ENCODE results near the gene ZBTB45.
A peak's percentile ranks its signal among the peaks of the same experiment; 100 is the strongest.
"Not testable (repeated sequence)": the region's sequence is repeated elsewhere in the genome, so short reads cannot be mapped to it uniquely, and the experiment has no call there.

The ZBTB45 gene

DNA sequence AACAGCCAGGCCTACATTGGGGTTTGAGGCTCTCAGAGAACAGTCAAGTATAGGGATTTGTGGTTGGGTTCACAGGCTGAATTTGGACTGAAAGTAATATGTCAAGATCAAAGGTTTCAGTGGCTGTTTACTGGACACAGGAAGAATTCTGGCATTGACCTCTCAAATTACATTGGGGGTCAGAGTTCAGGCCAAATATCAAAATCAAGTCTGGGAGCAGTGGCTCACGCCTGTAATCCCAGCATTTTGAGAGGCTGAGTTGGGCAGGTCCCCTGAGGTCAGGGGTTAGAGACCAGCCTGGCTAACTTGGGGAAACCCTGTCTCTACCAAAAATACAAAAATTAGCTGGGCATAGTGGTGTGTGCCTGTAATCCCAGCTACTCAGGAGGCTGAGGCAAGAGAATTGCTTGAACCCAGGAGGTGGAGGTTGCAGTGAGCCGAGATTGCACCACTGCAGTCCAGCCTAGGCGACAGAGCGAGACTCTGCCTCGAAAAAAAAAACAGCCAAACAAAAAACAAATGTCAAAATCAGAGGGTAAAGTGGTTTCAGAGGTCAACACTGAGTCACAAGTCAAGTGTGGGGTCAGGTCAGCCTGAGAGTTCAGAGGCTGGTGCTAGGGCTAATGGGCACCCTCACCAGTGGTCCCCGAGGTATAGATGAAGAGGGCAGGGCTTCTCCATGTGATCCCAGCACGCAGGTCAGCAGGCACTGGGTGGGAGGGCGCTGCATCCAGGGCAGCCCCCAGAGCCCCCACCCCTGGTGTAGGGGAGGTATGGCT is 9.3 kb downstream of the ZBTB45 start:
- DNase-seq (ENCODE audit: low spot score), result no peak

DNA sequence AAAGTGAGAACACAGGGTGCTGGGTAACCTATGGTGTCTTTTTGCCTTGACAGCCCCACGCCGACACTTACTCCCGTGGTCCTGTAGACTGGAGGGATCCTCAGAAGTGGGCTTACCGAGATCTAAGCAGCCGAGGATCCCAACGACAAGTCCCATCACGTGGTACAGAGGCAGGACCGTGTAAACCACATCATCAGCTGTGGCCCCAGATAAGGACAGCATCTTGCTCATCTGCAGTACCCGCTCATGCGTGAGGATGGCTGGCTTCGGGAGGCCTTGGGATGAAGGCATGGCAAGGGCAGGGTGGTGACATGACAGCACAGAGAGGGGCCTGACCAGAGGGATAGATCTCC is 9.9 kb downstream of the ZBTB45 start:
- no peak for DNase-seq (ENCODE audit: low spot score)

DNA sequence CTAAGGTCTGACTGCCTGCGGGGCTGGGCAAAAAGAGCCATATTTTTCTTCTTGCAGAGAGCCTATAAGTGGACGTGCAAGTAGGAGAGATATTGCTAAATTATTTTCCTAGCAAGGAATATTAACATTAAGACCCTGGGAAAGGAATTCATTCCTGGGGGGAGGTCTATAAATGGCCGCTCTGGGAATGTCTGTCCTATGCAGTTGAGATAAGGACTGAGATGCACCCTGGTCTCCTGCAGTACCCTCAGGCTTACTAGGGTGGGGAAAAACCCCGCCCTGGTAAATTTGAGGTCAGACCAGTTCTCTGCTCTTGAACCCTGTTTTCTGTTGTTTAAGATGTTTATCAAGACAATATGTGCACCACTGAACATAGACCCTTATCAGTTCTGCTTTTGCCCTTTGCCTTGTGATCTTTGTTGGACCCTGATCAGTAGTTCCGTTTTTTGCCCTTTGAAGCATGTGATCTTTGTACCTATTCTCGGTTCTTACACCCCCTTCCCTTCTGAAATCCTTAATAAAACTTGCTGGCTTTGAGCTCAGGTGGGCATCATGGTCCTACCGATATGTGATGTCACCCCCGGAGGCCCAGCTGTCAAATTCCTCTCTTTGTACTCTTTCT is 11.9 kb downstream of the ZBTB45 start:
- not testable (repeated sequence) for DNase-seq (ENCODE audit: low spot score)

DNA sequence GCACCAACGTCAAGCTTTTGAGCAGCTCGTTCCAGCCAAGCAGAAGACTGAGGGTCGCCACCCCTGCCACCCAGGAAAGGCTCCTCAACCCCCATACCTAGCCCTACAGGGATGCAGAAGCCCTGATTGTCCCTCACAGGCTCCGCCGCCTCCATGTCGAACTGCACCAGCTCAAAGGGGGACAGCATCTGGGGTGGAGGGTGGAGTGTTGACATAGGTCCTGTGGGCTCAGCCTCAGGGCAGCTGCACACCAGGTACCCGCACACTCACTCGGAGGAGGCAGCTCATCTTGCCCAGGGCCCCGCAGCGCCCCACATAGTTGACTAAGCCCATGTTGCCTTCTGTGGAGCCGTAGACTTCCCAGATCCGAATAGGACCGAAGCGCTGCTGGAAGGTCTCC is 19.4 kb downstream of the ZBTB45 start:
- no peak for DNase-seq (ENCODE audit: low spot score)

DNA sequence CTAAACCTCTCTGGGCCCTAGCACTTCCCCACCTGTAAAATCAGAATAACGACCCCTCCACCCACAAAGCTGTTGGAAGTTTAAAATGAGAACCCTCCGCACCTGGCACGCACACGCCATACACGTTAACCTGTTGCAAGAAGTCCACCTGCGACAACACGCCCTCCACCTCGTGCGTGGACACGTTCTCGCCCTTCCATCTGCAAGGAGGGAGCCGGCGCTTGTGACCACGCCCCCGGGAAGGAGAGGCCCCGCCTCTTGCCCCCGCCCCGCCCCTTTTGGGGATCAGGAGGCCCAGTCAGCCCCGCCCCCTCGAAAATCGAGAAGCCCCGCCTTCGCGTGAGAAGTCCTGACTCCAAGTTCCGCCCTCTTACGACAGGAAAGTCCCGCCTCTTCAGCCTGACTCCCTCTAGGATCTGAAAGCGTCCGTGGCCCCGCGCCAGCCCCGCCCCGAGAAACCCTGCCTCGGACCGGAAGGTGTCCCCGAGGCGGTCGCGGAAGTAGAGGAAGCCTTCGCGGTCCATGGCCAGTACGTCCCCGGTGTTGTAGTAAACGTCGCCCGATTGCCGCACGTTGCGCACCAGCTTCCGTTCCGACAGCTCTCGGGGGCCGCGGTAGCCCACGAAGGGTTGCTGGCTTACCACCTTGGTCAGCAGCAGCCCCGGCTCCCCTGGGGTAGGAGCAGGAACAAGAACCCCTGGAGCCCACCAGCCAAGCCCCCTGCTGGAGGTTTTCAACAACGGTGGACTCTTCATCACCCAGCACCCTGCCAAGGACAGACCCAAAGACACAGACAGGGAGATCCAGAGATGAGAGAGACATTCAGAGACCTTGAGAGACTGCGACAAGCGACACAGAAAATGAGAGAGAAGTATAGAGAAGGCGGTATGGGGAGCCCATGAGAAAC is 20.3 kb downstream of the ZBTB45 start:
- peak; percentile 99 for DNase-seq (ENCODE audit: low spot score)

DNA sequence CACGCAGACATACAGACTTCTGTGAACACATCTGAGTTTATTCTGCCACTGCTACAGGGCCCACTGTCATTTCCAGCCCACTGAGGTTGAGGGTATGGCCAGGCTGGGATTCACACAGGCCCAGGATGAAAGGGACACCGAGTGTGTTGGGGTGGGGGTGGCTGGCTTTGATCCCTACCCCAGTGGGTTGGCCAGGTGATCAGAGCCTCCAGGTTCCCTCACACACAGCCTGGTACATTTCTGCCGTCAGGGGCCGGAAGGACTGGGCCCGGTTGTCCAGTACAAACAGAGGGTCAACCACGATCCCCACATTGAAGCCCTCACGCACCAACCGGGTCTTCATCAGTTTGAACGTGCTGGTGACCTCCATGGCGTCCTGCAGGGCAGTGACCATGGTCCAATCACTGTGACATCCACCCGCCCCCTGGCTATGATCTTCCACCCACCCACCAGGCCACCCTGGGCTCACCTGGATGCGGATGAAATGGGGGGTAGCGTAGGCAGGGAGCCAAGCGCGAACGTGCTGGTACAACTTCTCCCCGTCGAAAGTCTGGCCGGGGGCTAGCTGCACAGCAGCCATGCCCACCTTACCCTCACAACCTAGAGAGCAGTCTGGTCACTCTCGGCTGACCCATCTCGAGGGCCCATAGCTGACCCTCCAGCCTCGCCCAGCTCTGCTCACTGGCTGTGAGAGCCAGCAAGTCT is 21.1 kb downstream of the ZBTB45 start:
- no peak for DNase-seq (ENCODE audit: low spot score)

DNA sequence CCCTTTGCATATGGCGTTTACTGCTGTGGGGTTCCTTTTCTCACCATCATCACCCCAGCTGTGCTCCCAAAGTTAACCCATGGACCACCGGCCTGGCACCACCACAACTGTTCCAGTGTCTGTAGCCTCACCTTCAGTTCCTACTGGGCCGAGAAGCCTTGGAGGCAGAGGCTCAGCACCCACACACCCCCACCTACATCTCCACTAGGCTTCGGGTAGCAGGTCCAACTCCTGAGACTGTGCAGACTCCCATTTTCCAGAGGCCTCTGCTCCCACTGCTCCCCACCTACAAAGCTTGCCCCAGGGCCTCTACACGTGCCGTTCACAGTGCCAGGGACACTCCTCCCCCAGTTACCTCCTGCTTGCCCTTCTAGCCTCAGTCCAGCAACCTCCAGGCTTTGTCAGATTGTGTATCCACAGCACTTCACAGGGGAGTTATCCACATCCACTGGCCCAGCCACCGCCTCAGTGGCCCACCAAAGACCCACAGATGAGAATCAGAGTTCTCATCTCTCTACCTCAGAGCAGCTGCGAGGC is 21.9 kb downstream of the ZBTB45 start:
- no peak for DNase-seq (ENCODE audit: low spot score)

DNA sequence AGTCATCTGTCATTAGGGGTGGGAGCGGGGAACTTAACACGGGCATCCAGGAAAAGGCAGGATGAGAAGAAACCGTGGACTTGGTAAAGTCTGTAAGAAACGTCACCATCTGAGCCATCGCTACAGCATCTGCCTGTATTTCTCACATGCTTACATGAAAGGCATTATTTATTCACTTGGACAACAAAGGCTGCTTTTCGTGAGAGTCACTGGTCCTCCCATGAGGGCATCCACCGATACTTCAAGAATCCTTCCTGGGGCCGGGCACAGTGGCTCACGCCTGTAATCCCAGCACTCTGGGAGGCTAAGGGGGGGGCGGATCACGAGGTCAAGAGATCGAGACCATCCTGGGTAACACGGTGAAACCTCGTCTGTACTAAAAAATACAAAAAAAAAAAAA is 27.3 kb downstream of the ZBTB45 start:
- peak; percentile 61 for DNase-seq (ENCODE audit: low spot score)

DNA sequence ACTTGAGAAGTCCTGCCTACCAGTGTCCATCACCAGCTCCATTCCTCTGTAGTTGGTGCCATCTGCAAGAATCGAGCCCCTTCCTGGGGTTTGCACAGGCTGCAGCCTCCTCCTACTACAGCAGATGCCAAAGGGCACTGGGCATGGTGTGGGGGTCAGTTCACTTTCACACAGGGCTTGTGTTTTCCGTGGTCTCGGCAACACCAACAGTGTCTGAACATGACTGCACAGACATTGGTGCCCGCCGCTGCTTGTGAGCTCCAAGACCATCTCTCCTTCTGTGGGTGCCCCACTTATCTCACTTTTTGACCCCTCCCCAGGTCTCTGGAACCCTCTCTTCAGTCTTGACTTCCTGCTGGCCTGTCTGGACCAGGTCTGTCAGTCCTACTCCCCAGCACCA is 28.2 kb downstream of the ZBTB45 start:
- DNase-seq (ENCODE audit: low spot score), result no peak

DNA sequence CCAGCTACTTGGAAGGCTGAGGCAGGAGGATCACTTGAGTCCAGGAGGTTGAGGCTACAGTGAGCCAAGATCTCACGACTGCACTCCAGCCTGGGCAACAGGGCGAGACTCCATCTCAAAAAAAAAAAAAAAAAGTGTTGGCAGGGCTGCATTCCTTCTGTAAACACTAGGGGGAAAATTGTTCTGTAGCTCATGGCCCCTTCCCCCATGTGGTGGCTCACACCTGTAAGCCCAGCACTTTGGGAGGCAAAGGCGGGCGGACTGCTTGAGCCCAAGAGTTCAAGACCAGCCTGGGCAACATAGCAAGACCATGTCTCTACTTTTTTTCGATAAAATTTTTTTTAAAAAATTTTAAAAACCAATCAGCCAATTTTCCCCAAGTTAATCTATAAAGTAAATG is 35.3 kb downstream of the ZBTB45 start:
- not testable (repeated sequence) for DNase-seq (ENCODE audit: low spot score)

DNA sequence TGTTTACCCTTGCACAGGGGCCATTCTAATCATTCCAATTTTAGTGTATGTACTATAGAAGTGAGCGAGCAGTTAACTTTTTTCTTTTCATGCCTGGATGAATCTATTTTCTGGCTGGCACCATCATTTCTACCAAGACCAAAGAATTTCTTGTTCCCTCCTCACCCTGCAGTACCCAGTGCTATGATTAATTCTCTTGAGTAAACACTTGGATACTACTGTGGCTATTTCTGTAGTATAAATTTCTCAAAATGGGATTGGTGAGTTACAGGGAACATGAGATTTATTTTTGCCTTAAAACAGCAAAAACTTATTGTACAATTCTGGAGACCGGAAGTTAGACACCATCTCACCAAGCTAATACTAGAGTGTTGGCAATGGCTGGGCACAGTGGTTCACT is 35.8 kb downstream of the ZBTB45 start:
- no peak for DNase-seq (ENCODE audit: low spot score)

DNA sequence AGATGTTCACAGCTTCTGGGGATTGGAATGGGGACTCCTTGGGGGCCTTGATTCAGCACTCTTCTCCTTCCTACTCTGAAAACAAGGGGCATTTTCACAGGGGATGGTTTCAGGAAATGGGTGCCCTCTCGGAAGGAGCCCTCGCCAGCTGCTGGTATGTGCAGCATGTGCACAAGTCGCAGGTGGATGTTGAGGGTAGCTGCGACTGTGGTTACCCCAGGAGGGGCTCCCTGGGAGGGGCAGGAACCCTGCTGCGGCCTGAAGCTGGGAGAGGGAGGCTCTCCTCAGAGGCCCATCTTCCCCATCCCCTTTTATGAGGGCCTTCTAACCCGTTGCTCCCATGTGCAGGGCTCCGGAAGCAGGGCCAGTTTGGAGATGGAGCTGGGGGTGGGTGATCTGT is 37.2 kb downstream of the ZBTB45 start:
- DNase-seq (ENCODE audit: low spot score), result no peak

DNA sequence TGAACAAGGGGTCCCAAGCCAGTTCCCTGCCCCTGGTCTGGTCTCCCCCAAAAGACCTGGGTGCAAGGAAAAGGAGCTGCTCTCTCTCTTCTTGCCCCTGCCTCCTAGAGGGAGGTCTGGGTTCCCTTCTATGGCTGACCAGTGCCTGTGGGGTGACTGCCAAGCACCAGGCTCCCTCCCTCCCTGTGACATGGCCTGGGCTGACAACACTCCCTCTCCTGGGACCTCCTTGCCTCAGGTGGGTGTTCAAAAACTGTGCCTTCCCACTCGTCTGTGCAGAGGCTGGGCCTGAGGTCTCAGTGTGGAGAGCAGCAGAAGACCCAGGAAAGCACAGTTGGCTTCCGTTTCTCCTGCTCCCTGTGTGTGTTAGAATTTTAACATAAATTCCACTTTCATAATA is 38.8 kb downstream of the ZBTB45 start:
- no peak for DNase-seq (ENCODE audit: low spot score)

DNA sequence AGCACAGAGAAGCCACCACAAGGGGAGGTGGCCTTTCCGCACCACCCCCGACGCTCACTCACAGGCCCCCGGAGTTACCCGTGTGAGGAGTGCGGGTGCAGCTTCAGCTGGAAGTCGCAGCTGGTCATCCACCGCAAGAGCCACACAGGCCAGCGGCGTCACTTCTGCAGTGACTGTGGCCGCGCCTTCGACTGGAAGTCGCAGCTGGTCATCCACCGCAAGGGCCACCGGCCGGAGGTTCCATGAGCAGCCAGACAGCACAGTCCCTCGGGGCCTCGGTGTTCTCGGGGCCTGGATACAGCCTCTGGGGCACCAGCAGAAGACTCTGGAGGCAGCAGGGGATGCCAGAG is 39.2 kb downstream of the ZBTB45 start:
- no peak for DNase-seq (ENCODE audit: low spot score)

DNA sequence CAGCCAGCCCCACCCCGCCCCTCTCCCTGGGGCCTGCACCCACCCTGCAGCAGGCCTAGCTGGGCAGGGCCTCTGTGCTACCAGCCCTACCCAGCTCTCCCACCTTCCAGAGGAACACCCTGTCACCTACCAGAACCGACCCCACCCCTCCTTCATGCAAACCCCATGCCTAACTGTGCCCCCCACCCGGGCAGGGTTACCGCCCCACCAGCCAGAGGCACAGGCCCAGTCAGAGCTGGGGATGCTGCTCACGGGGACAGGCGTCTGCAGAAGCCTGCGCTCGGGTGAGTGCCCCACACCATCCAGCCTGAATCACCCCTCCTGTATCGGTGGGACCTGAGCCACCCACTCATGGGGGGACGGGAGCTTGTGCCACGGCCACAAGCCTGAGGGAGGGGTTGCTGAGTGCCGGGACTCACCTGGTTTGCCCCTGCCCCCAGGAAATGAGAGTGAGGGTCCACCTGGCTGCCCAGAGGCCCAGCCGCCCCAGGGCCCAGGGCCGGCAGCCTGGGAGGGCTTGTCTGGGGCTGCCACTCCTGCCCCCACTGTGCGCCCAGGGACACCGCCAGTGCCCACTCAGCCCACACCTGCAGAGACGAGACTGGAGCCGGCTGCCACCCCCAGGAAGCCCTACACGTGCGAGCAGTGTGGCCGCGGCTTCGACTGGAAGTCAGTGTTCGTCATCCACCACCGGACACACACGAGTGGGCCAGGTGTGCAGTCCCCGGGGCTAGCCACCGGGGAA is 39.7 kb downstream of the ZBTB45 start:
- DNase-seq (ENCODE audit: low spot score), result no peak

DNA sequence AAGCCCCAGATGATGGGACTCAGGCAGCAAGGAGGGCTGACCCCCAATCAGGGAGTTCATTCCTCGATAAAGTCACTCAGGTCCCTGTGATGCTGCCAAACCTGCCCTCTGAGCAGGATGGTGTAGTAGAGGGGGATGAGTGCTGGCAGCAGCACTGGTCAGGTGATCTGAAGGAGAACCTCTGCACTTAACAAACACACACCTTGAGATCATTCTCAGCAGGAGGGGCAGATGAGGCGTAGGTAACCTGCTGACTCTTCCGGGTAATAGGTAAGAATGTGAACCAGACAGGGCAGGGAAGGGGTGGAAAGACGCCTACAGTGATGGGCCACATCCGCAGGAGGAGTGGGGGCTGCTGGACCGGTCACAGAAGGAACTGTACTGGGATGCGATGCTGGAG is 40.3 kb downstream of the ZBTB45 start:
- no peak for DNase-seq (ENCODE audit: low spot score)

DNA sequence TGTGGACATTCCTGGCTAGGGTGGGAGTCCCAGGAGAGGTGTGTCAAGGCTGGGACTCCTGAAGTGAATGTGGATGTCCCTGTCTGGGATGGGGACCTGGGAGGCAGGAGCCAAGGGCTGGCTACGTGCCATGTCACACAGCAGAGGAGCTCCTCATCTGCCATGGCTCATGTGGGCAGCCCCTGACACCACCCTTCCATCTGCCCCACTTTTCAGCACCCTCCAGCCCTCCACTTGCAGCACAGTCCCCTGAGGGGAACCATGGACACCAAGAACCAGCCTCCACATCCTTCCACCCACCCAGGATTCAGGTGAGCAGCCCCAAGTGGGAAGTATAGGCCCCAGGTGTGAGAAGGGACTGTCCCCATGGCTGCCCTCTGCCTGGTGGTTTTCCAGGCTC is 41.7 kb downstream of the ZBTB45 start:
- no peak for DNase-seq (ENCODE audit: low spot score)

DNA sequence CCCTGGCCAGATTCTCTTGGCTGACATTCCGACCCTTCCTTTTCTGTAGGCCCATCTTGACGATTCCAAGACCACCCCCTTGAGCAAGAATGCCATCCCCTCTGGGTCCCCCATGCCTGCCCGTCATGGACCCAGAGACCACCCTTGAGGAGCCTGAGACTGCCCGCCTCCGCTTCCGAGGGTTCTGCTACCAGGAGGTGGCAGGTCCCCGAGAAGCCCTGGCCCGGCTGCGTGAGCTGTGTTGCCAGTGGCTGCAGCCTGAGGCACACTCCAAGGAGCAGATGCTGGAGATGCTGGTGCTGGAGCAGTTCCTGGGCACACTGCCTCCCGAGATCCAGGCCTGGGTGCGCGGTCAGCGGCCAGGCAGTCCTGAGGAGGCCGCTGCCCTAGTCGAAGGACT is 42.5 kb downstream of the ZBTB45 start:
- DNase-seq (ENCODE audit: low spot score), result no peak

DNA sequence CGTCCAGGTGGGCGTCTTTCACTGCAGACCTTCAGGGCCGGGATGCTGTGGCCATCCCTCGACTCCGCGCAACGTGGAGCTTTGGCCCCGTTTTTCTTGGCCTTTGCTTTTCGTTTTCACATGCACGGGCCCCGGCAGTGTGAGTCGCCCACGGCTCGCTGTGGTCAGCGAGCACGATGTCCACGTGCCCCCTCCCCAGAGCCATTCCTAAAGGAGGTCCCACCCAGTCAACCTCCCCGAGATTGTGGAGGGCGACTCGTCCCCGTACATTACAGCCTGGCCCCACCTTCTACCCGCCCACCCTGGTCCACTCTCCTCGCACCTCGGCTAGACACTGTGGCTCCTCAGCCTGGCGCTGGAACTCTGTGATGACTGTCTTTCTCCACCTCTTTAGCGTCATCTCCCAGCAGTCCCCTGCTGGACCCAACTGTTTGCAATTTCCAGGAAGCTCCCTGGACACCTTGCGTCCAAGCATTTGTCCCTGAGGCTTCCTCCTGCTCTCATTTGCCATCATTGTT is 43.1 kb downstream of the ZBTB45 start:
- no peak for DNase-seq (ENCODE audit: low spot score)

DNA sequence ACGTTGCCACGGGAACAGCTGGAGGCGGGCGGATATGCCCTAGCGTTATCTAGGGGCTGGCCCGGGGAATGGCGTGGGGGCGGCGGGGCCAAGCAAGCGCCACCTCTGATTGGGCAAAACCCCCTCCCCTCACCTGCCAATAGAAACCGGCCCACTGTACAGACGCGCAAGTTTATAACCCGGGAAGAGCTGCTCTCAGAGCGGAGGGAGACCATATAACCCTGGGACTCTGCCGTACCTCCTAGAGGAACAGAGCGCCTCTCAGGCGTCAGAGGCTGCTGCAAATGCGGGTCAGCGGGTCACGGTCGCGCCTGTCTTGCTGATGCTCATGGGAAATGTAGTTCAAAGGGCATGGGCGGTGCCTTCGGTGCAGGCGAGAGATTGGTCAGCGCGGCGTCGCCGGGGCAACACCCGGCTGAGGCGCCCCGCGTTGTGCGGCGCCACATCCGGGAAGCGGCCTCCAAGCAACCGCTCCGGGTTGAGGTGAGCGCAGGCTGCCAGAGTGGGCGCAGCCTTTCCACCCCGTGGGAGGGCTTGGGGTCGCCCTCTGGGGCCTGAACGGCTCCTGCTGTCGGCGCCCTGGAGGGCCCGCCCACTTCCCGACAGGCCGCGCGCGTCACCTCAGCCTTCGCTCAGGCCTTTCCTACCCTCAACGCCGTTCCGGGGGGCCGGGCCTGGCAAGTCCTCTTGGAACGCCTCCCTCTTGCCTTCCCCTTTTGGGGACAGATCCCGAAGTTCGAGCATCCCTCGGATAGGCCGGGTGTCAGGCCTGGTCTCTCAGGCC is 43.7 kb downstream of the ZBTB45 start, which contains the start of gene ZNF446:
TSS of gene ZNF446 (plus strand) at position 639 of the 784 bp plus-strand sequence. CDS start 867 bp downstream, outside the sequence.
- peak; percentile 98 for DNase-seq (ENCODE audit: low spot score)
